GM21576 (cell line): ENCODE results near the gene FAM114A1.
"Not testable (repeated sequence)": the region's sequence is repeated elsewhere in the genome, so short reads cannot be mapped to it uniquely, and the experiment has no call there.

Experiments
- ATAC-seq: cut with Tn5 transposase; IDR thresholded peaks from one replicate; pipeline ENCODE4 v1.9.1; 2021; ENCODE audit warnings: mild to moderate bottlenecking, moderate library complexity; ENCODE audit not compliant: unreplicated experiment

The FAM114A1 gene

GRCh38 chr4:38898245-38898644, 30.6 kb downstream of the FAM114A1 start:
- ATAC-seq: no peak

- ATAC-seq: no peak
Observed at GRCh38 chr4:38902221-38902620, 34.6 kb downstream of the FAM114A1 start.

GRCh38 chr4:38902695-38903094, 35.1 kb downstream of the FAM114A1 start:
- ATAC-seq: no peak

- no peak for ATAC-seq
Observed at GRCh38 chr4:38904090-38904666, 36.6 kb downstream of the FAM114A1 start.

DNA sequence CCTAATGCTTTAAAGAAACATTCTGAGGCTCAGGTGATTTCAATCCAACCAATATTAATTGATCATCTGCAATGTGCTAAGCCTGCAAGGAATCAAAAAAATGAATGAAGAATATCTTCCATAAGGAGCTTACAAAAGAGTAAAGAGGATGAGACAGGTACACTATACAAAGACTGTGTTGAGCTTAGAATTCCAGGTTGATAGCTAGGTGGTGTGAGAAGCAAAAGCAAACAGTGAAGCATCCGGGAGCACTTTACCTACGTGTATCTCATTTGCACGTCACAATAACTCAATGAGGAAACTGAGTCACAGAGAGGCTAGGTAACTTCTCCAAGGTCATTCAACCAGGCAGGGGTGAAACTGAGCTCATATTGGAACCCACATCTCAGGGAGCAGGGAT, 37.1 kb downstream of the FAM114A1 start:
- no peak for ATAC-seq

- ATAC-seq: no peak
Observed at GRCh38 chr4:38905652-38906385, 38.2 kb downstream of the FAM114A1 start.

DNA sequence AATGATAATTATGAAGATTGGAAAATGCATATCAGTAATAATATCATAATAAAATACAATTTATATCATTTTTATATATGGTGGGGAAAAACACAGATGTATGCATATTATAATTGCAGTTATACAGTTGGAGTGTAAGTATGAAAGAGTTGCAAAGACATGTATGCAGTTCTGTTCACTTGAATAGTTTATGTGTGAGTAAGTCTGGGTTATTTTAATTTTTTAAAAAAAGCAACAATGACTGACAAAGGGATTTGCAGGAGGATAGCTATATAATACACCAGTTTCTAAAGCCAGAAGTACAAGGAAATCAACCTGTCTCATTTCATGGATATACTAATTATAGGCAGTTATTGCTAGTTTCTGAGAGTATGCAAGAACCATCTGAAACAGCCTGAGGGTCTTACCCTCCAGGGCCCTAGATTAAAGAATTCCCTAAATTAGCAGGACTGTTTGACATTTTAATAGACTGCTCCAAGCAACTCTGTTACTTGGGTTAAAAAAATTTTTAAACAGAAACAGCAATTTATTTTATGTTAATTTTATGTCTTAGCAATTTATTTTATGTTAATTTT, 40.2 kb downstream of the FAM114A1 start:
- no peak for ATAC-seq

GRCh38 chr4:38909015-38909414, 41.4 kb downstream of the FAM114A1 start:
- no peak for ATAC-seq

GRCh38 chr4:38911257-38911656, 43.7 kb downstream of the FAM114A1 start:
- ATAC-seq: no peak

GRCh38 chr4:38914854-38915253, 47.2 kb downstream of the FAM114A1 start:
- no peak for ATAC-seq

DNA sequence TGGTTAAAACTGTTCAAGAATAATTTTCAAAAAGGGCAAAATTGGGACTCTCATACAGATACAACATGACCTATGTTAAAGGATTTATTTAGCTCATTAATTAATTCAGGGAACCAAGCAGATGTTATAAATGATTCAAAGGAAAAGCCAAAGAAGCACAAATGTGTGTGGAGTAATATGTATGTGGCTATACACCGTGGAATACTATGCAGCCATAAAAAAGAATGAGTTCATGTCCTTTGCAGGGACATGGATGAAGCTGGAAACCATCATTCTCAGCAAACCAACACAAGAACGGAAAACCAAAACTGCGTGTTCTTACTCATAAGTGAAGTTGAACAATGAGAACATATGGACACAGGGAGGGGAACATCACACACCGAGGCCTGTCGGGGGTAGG, 48.7 kb downstream of the FAM114A1 start:
- not testable (repeated sequence) for ATAC-seq

GRCh38 chr4:38917481-38918025, 49.9 kb downstream of the FAM114A1 start:
- no peak for ATAC-seq

GRCh38 chr4:38919494-38919893, 51.9 kb downstream of the FAM114A1 start:
- ATAC-seq: no peak

GRCh38 chr4:38920186-38920585, 52.6 kb downstream of the FAM114A1 start:
- ATAC-seq: no peak

DNA sequence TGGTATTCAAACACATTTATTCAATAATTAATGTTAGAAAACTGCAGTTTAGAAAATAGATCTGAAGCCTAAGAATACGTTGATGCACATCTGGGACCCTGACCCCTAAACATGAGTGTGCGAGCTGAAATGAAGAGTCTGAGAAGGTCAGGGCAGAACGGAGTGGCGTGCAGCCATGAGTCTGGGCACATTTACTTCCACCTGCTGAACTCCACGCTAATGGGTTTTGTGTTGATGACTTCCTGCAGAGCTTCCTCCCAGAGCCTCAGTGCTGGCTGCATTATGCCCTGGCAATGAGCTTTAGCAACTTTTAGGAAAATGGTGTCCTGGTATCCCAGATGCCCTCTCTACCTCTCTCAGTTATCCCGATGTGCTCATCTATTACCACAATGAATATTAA, 53.1 kb downstream of the FAM114A1 start:
- ATAC-seq: no peak

- no peak for ATAC-seq
Observed at GRCh38 chr4:38921151-38921550, 53.5 kb downstream of the FAM114A1 start.

DNA sequence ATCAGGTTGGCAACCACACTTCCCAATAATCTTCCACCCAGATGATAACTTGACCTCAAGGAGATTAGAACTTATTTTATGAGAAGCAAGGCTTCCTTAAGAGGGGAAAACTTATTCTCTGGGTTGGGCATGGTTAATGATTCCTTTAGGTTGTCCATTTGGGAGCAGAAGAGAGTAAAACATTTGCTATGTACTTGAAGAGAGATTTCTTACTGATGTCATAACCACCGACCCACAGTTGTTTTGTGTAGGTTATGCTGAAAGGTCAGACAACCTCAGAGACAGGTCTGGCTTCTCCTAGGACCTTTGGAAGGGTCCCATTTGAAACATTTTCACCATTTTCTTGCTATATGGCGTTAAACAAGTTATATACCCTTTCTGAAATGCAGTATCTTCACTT, 56.1 kb downstream of the FAM114A1 start:
- no peak for ATAC-seq

DNA sequence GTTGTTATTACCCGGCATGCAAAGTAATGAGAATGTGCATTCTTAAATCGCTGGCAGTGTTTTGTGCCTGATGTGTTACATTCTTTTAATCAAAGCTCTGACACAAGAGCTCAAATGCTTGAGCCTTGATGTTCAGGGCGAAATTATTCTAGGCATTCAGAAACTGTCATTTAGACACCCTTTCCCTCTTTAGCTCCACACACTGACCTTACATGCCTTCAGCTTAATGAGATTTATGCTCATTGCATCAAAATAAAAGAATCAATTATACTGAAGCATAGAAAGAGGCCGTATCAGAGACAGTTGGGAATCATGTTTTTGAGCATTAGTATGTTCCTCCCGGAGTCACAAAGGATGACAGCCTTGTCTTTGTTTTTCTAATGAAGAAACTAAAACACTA, 56.7 kb downstream of the FAM114A1 start:
- ATAC-seq: no peak

DNA sequence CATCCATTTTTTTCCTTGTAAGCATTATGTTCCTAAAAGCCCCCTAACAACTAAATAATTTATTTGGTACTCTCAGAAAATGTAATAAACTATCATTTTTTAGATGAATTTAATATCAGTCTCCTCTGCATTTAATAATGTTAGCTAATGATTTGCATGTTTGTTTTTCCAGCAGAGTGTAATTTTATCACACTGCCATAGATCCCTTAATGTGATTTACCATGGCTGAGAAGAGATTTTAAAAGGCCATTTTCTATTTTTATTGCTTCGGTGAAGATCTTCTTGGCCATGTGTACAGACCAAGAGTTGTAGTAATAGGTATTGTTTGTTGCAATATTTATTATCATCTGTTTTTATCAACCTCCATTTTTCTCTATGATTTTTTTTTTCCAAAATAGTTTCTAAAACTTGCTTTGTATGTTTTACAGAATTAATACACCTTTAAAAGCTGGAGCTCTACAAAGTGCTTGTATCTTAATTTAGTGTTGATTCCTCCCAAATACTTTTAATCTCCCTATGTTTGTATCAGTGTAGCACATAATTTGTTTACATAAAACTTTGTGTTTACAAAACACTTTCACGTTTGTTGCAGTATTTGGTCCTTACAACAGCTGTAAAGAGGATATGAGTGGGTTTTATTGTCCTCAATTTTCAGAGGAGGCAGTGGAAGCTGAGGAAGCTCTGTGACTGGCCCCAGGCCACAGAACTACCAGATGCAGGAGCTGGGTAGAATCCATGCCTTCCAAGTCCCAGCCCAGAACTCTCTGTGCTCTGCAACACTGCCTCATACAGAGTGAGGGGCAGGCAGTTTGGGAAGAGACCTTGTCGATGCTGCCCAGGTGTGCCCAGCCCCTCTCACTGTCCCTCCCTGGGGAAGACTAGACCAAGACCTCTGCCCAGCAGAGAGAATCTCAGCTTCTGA, 58.1 kb downstream of the FAM114A1 start:
- ATAC-seq: no peak

- ATAC-seq: no peak
Observed at GRCh38 chr4:38926896-38927295, 59.3 kb downstream of the FAM114A1 start.

- ATAC-seq: no peak
Observed at GRCh38 chr4:38928568-38928967, 61.0 kb downstream of the FAM114A1 start.
